PC-9 (cell line): ENCODE data around the gene CARD11. TPM values are rescaled to one million over a fixed set of nuclear protein-coding genes. Genes with fewer than 3 reads are reported as not detected.
A peak's percentile ranks its signal among the peaks of the same experiment; 100 is the strongest.
"Not testable (repeated sequence)": the region's sequence is repeated elsewhere in the genome, so short reads cannot be mapped to it uniquely, and the experiment has no call there.

Experiments used
- BruUV-seq: library from RNA; stranded (reverse); fragments of 400-500 nt; replicated peaks from 2 replicates; lab custom pipeline; 2021; lab: Mats Ljungman, UMichigan
- CTCF ChIA-PET: fragments of 300-600 bp; sonication (Branson Sonifier 250); formaldehyde crosslinking; loops from one replicate; lab custom pipeline; 2022; ENCODE audit warnings: antibody characterized with exemption; lab: Charles Lee
- POLR2A ChIA-PET: fragments of 300-600 bp; sonication (Branson Sonifier 250); formaldehyde crosslinking; loops from one replicate; lab custom pipeline; 2022; ENCODE audit warnings: antibody characterized with exemption; ENCODE audit not compliant: unreplicated experiment; lab: Charles Lee
- DNase-seq, 2 experiments: peaks; one replicate each; pipeline versions ENCODE4 v3.0.0 to v3.0.0-alpha.2; 2015 to 2022; ENCODE audit warnings: mixed read lengths in 1 of 2
- H2AFZ ChIP-seq: fragments of 200-600 bp; sonication (generic); 2 replicates; pipeline ENCODE4 v1.8.1; 2017; ENCODE audit warnings: antibody characterized with exemption
- H3F3A ChIP-seq: fragments of 200-600 bp; sonication (generic); 2 replicates; pipeline ENCODE4 v1.8.1; 2017; ENCODE audit warnings: antibody characterized with exemption, mild to moderate bottlenecking, low read depth; ENCODE audit not compliant: insufficient read depth
- H3K27ac ChIP-seq: fragments of 200-600 bp; sonication (generic); 2 replicates; pipeline ENCODE4 v1.6.1; 2016; ENCODE audit warnings: mixed run types
- H3K27me3 ChIP-seq: fragments of 200-600 bp; sonication (generic); 2 replicates; pipeline ENCODE4 v1.6.1; 2016; ENCODE audit warnings: low read depth, mixed run types; ENCODE audit not compliant: insufficient read depth
- H3K36me3 ChIP-seq: fragments of 200-600 bp; sonication (generic); 2 replicates; pipeline ENCODE4 v1.6.1; 2016; ENCODE audit warnings: low read depth, mixed run types
- H3K4me1 ChIP-seq: fragments of 200-600 bp; sonication (generic); replicated peaks from 2 replicates; pipeline ENCODE4 v1.6.1; 2016; ENCODE audit warnings: mixed run types; ENCODE audit not compliant: insufficient read depth
- H3K4me2 ChIP-seq: fragments of 200-600 bp; sonication (generic); 2 replicates; pipeline ENCODE4 v1.6.1; 2017; ENCODE audit warnings: mixed run types
- H3K4me3 ChIP-seq: fragments of 200-600 bp; sonication (generic); 2 replicates; pipeline ENCODE4 v1.6.1; 2016; ENCODE audit warnings: mixed run types
- H3K79me2 ChIP-seq: fragments of 200-600 bp; sonication (generic); 2 replicates; pipeline ENCODE4 v1.6.1; 2017; ENCODE audit warnings: low read depth, mixed run types
- H3K9me2 ChIP-seq: fragments of 200-600 bp; sonication (generic); 2 replicates; pipeline ENCODE4 v1.8.1; 2017; ENCODE audit warnings: mild to moderate bottlenecking; ENCODE audit not compliant: insufficient read depth
- H3K9me3 ChIP-seq: fragments of 200-600 bp; sonication (generic); 2 replicates; pipeline ENCODE4 v1.8.1; 2016; ENCODE audit warnings: low read depth; ENCODE audit not compliant: insufficient read depth
- H4K20me1 ChIP-seq: fragments of 200-600 bp; sonication (generic); 2 replicates; pipeline ENCODE4 v1.8.1; 2017; ENCODE audit not compliant: insufficient read depth
- CTCF ChIP-seq: fragments of 200-600 bp; sonication (generic); conservative IDR thresholded peaks from 2 replicates; pipeline ENCODE4 v1.6.1; 2017; ENCODE audit warnings: mixed run types, antibody characterized with exemption, mild to moderate bottlenecking, moderate library complexity
- EZH2 ChIP-seq: fragments of 200-600 bp; sonication (generic); IDR thresholded peaks from 2 replicates; pipeline ENCODE4 v1.8.0; 2017; ENCODE audit warnings: antibody characterized with exemption, low read depth
- intact Hi-C: fragments of 100-400 bp; cut with micrococcal nuclease; formaldehyde crosslinking; loops from one replicate; pipeline ENCODE4 v1.10.0; 2022; ENCODE audit not compliant: unreplicated experiment
- total RNA-seq: library from RNA; stranded (reverse); gene quantifications from 2 replicates; pipeline ENCODE4 v1.2.3, GENCODE V29; 2021

Gene CARD11
- total RNA-seq, 1 experiment from 2014 or later: 62.6 TPM

GRCh38 chr7:2959103-2959680 lies 84.5 kb downstream of the CARD11 start:
- POLR2A ChIA-PET: no interaction called here
- Histone ChIP-seq H3K4me3 (no peak overlapping the region), H3K4me1 (peaks cover 36% of the 10 kb centered on the region), H3K36me3 (peaks cover 17% of the 10 kb centered on the region), H3K9me2 (no peaks in the 10 kb centered on the region), H4K20me1 (no peaks in the 10 kb centered on the region), H3K27ac (no peak overlapping the region), H3F3A (peaks cover 32% of the 10 kb centered on the region), H2AFZ (no peak overlapping the region), H3K4me2 (no peak overlapping the region), H3K27me3 (no peaks in the 10 kb centered on the region), H3K79me2 (0 out of 2 replicates have a peak, but pooled peaks cover 14% of the 10 kb centered on the region), H3K9me3 (no peaks in the 10 kb centered on the region)
- CTCF ChIA-PET: interaction anchor here (0.6 kb wide), 1 partner anchor 12 kb away, joined by 6 read pairs; no protein-coding TSS in a partner anchor
- no TSS peak for BruUV-seq
- intact Hi-C loops: loop anchor here (5.0 kb wide), 1 partner anchor 68 kb away; no protein-coding TSS in a partner anchor
- TF ChIP-seq CTCF: no peak
- TF ChIP-seq EZH2: no peak
- peak in 1 of 2 experiments; percentile 8 for DNase-seq

- no TSS peak for BruUV-seq
Observed at GRCh38 chr7:2958416-2959102, 85.1 kb downstream of the CARD11 start.

GRCh38 chr7:2957369-2957727 lies 86.3 kb downstream of the CARD11 start:
- ChIA-PET POLR2A (interaction anchor here (0.6 to 0.7 kb wide), 3 partner anchors 10 to 665 kb away, joined by 6 to 22 read pairs (median 11); no protein-coding TSS in a partner anchor), CTCF (interaction anchor here (0.5 to 0.8 kb wide), 3 partner anchors 32 to 84 kb away, joined by 3 to 8 read pairs (median 3); no protein-coding TSS in a partner anchor)
- Histone ChIP-seq H3F3A (peaks cover 26% of the 10 kb centered on the region), H3K4me1 (peaks cover 27% of the 10 kb centered on the region), H3K27ac (peak overlapping the region; percentile 91), H3K36me3 (peaks cover 21% of the 10 kb centered on the region), H3K4me2 (peak overlapping the region; percentile 54), H3K79me2 (0 out of 2 replicates have a peak, but pooled peaks cover 14% of the 10 kb centered on the region)
- not testable (repeated sequence) for H3K9me3 ChIP-seq, H2AFZ ChIP-seq, DNase-seq, H3K4me3 ChIP-seq, H3K9me2 ChIP-seq, H3K27me3 ChIP-seq, H4K20me1 ChIP-seq, BruUV-seq
- intact Hi-C loops: loop anchor here (5.0 kb wide), 1 partner anchor 70 kb away; no protein-coding TSS in a partner anchor

More at GRCh38 chr7:2958416-2959102, 85.1 kb downstream of the CARD11 start:
- Histone ChIP-seq H3K27me3 (no peaks in the 10 kb centered on the region), H3F3A (peaks cover 31% of the 10 kb centered on the region), H2AFZ (no peak overlapping the region), H3K4me2 (no peak overlapping the region), H3K27ac (peak overlapping the region; percentile 91), H3K4me3 (no peak overlapping the region), H3K9me3 (no peaks in the 10 kb centered on the region), H3K79me2 (0 out of 2 replicates have a peak, but pooled peaks cover 14% of the 10 kb centered on the region), H3K36me3 (peaks cover 16% of the 10 kb centered on the region), H4K20me1 (no peaks in the 10 kb centered on the region), H3K4me1 (peaks cover 35% of the 10 kb centered on the region), H3K9me2 (no peaks in the 10 kb centered on the region)
- CTCF ChIA-PET: no interaction called here
- POLR2A ChIA-PET: no interaction called here
- DNase-seq: peak in 1 of 2 experiments; percentile 9
- TF ChIP-seq EZH2 (no peak), CTCF (no peak)
- intact Hi-C loops: loop anchor here (5.0 kb wide), 1 partner anchor 69 kb away; no protein-coding TSS in a partner anchor
